GM10266 (cell line): Measurements from ENCODE around the gene MRPL39.
"Not testable (repeated sequence)": the region's sequence is repeated elsewhere in the genome, so short reads cannot be mapped to it uniquely, and the experiment has no call there.

Experiments
- DNase-seq: peaks from one replicate; pipeline ENCODE4 v3.0.0; 2012; ENCODE audit errors: extremely low spot score
- CTCF ChIP-seq: IDR thresholded peaks from 2 replicates; pipeline ENCODE4 v1.5.1; 2012; ENCODE audit warnings: mild to moderate bottlenecking, low read depth; ENCODE audit not compliant: control insufficient read depth, insufficient read depth; ENCODE audit errors: missing control alignments

MRPL39 gene

GRCh38 chr21:25632296-25632695, 25.0 kb upstream of the MRPL39 start:
- DNase-seq: no peak
- TF ChIP-seq CTCF: no peak

GRCh38 chr21:25626757-25627156, 19.5 kb upstream of the MRPL39 start:
- TF ChIP-seq CTCF: no peak

DNA sequence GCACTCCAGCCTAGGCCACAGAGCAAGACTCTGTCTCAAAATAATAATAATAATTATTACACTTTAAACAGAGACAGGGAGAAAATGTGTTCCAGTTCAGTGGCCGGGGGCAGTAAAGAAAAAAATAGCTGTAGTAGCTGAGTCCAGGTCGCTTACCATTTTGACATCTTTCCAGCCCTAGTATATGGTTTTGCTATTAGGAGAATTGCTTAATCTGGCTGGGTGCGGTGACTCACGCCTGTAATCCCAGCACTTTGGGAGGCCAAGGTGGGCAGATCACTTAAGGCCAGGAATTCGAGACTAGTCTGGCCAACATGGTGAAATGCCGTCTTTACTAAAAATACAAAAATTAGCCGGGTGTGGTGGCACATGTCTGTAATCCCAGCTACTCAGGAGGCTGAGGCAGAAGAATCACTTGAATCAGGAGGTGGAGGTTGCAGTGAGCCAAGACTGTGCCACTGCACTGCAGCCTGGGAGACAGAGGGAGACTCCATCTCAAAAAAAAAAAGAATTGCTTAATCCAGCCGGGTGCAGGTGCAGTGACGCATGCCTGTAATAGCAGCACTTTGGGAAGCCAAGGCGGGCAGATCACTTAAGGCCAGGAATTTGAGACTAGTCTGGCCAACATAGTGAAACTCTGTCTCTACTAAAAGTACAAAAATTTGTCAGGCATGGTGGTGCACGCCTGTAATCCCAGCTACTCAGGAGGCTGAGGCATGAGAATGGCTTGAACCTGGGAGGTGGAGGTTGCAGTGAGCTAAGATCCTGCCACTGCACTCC, 18.7 kb upstream of the MRPL39 start:
- DNase-seq: not testable (repeated sequence)

More at GRCh38 chr21:25626757-25627156, 19.5 kb upstream of the MRPL39 start:
- no peak for DNase-seq

DNA sequence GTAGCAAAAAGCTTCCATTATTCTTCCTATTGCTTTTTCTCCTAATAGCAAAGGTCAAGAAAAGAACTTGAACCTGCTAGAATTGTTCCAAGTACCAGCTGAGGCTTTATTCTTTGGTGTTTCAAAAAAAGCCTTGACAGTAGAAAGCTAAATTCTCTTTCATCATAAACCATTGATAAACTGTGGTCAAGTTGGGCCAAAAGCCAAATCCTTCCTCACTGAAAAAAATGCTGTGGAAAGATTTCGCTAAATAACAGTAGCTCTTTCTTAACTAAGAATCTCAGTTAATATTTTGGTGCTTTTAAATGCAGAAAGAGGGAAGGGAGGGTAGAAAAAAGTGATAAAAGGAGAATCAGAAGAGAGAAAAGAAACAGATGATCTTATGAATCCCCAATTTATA, 17.8 kb upstream of the MRPL39 start:
- TF ChIP-seq CTCF: no peak
- no peak for DNase-seq

GRCh38 chr21:25624511-25624910, 17.2 kb upstream of the MRPL39 start:
- TF ChIP-seq CTCF: no peak
- DNase-seq: no peak

- no peak for DNase-seq
- no peak for TF ChIP-seq CTCF
Observed at GRCh38 chr21:25619198-25619597, 11.9 kb upstream of the MRPL39 start.

DNA sequence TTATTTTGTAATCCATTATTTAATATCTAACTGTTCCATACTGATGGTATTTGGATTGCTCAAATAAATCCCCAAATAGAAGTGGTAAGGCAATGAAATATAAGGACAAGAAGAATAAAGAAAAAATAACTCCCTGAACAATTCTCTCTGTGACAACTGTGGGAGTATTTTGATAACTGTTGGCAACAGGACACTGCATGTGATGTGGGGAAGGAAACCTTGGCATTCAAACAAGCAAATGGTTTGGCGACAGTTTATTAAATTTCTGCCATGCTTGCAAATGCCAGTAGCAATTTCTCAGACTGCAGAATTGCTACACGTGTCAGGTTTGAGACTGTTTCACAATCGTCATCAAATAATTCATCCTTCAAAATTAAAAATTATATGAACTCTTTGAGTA, 8.6 kb upstream of the MRPL39 start:
- no peak for TF ChIP-seq CTCF
- no peak for DNase-seq

DNA sequence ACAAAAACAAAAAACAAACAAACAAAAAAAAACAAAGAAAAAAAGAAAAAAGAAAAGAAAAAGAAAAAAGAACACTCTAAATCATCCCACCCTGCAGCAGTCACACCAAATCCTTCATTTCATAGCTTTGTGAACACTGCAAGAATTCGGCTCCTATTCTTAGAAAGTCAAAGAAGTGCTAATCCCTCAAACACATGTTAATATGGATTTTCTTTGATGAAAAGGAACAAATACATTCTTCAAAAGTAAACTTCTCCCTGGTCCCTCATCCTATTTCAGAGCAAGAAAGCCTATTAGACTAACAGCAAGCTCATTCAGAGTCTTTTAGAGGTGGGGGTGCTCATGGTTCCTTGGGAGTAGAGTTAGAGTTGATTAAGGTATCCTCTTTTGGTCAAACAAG, 7.2 kb upstream of the MRPL39 start:
- no peak for TF ChIP-seq CTCF

More for the DNA sequence above, 7.2 kb upstream of the MRPL39 start:
- no peak for DNase-seq
